ENCODE results near the gene MYO18B. TPM values are rescaled to one million over a fixed set of nuclear protein-coding genes. Genes with fewer than 3 reads are reported as not detected.

The MYO18B gene
- total RNA-seq, 2 experiments from 2014 or later: 1.6 to 2.0 TPM

- no peak for DNase-seq
- no peaks in the 10 kb centered on the region for H3K9me3 Mint-ChIP-seq
- H3K4me3 Mint-ChIP-seq: no peak overlapping the region
- H3K4me1 Mint-ChIP-seq: peaks cover 21% of the 10 kb centered on the region
- peaks cover 6% of the 10 kb centered on the region for H3K27me3 Mint-ChIP-seq
- no peak overlapping the region for H3K27ac Mint-ChIP-seq
- ChIA-PET CTCF (interaction anchor here (1.9 to 4.7 kb wide), 2 partner anchors 45 to 312 kb away, joined by 7 to 53 read pairs; no protein-coding TSS in a partner anchor), POLR2A (no interaction called here)
- H3K36me3 Mint-ChIP-seq (ENCODE audit: low read depth): peaks cover 14% of the 10 kb centered on the region
Measured at GRCh38 chr22:25774575-25775026, 32.6 kb downstream of the MYO18B start.

- no peak for DNase-seq
- POLR2A ChIA-PET: no interaction called here
- H3K36me3 Mint-ChIP-seq (ENCODE audit: low read depth): peaks cover 5% of the 10 kb centered on the region
- no peak overlapping the region for H3K4me3 Mint-ChIP-seq
- CTCF ChIA-PET: no interaction called here
- peaks cover 16% of the 10 kb centered on the region for H3K4me1 Mint-ChIP-seq
- H3K27me3 Mint-ChIP-seq: peaks cover 6% of the 10 kb centered on the region
- H3K27ac Mint-ChIP-seq: no peak overlapping the region
- no peaks in the 10 kb centered on the region for H3K9me3 Mint-ChIP-seq
Measured at GRCh38 chr22:25775531-25775930, 33.5 kb downstream of the MYO18B start.

- H3K9me3 Mint-ChIP-seq: peaks cover 2% of the 10 kb centered on the region
- peaks cover 12% of the 10 kb centered on the region for H3K4me1 Mint-ChIP-seq
- POLR2A ChIA-PET: no interaction called here
- no peak for DNase-seq
- no peak overlapping the region for H3K27ac Mint-ChIP-seq
- H3K27me3 Mint-ChIP-seq: peaks cover 7% of the 10 kb centered on the region
- no peak overlapping the region for H3K4me3 Mint-ChIP-seq
- CTCF ChIA-PET: no interaction called here
- no peaks in the 10 kb centered on the region for H3K36me3 Mint-ChIP-seq (ENCODE audit: low read depth)
Measured at GRCh38 chr22:25777411-25777810, 35.4 kb downstream of the MYO18B start.

- CTCF ChIA-PET: interaction anchor here (1.5 kb wide), 1 partner anchor 315 kb away, joined by 6 read pairs; no protein-coding TSS in a partner anchor
- Mint-ChIP-seq H3K4me3 (no peak overlapping the region), H3K9me3 (peaks cover 2% of the 10 kb centered on the region), H3K27me3 (peaks cover 8% of the 10 kb centered on the region), H3K4me1 (peaks cover 7% of the 10 kb centered on the region), H3K36me3 (ENCODE audit: low read depth) (no peaks in the 10 kb centered on the region), H3K27ac (no peak overlapping the region)
- DNase-seq: peak; percentile 39
- POLR2A ChIA-PET: no interaction called here
Measured at GRCh38 chr22:25777870-25778269, 35.9 kb downstream of the MYO18B start.

GRCh38 chr22:25779426-25779825 is 37.4 kb downstream of the MYO18B start:
- DNase-seq: no peak
- ChIA-PET CTCF (interaction anchor here (0.5 to 1.5 kb wide), 4 partner anchors 235 to 827 kb away, joined by 3 to 6 read pairs (median 3); no protein-coding TSS in a partner anchor), POLR2A (no interaction called here)
- H3K27ac Mint-ChIP-seq: no peak overlapping the region
- H3K36me3 Mint-ChIP-seq (ENCODE audit: low read depth): no peaks in the 10 kb centered on the region
- H3K4me3 Mint-ChIP-seq: no peak overlapping the region
- H3K27me3 Mint-ChIP-seq: peaks cover 10% of the 10 kb centered on the region
- peaks cover 2% of the 10 kb centered on the region for H3K9me3 Mint-ChIP-seq
- peaks cover 3% of the 10 kb centered on the region for H3K4me1 Mint-ChIP-seq

- Mint-ChIP-seq H3K4me3 (no peak overlapping the region), H3K27me3 (peaks cover 10% of the 10 kb centered on the region), H3K36me3 (ENCODE audit: low read depth) (no peaks in the 10 kb centered on the region), H3K9me3 (peaks cover 2% of the 10 kb centered on the region), H3K4me1 (peaks cover 3% of the 10 kb centered on the region), H3K27ac (no peak overlapping the region)
- ChIA-PET POLR2A (no interaction called here), CTCF (interaction anchor here (0.7 to 1.4 kb wide), 3 partner anchors 24 to 826 kb away, joined by 3 to 5 read pairs (median 3); no protein-coding TSS in a partner anchor)
- DNase-seq: no peak
Measured at GRCh38 chr22:25779890-25780289, 37.9 kb downstream of the MYO18B start.

GRCh38 chr22:25780673-25781072 is 38.7 kb downstream of the MYO18B start:
- DNase-seq: no peak
- Mint-ChIP-seq H3K9me3 (peaks cover 2% of the 10 kb centered on the region), H3K27me3 (peaks cover 7% of the 10 kb centered on the region), H3K4me3 (no peak overlapping the region), H3K27ac (no peak overlapping the region), H3K36me3 (ENCODE audit: low read depth) (no peaks in the 10 kb centered on the region), H3K4me1 (peaks cover under 1% of the 10 kb centered on the region)
- CTCF ChIA-PET: interaction anchor here (0.7 kb wide), 2 partner anchors 25 to 359 kb away, joined by 4 to 5 read pairs; no protein-coding TSS in a partner anchor
- POLR2A ChIA-PET: no interaction called here

GRCh38 chr22:25781801-25782200 is 39.8 kb downstream of the MYO18B start:
- CTCF ChIA-PET: interaction anchor here (1.1 kb wide), 1 partner anchor 9 kb away, joined by 5 read pairs; no protein-coding TSS in a partner anchor
- DNase-seq: no peak
- POLR2A ChIA-PET: no interaction called here
- Mint-ChIP-seq H3K9me3 (peaks cover 2% of the 10 kb centered on the region), H3K27me3 (peaks cover 4% of the 10 kb centered on the region), H3K4me1 (no peaks in the 10 kb centered on the region), H3K36me3 (ENCODE audit: low read depth) (no peaks in the 10 kb centered on the region), H3K4me3 (no peak overlapping the region), H3K27ac (no peak overlapping the region)

- CTCF ChIA-PET: interaction anchor here (1.1 kb wide), 1 partner anchor 10 kb away, joined by 5 read pairs; no protein-coding TSS in a partner anchor
- Mint-ChIP-seq H3K36me3 (ENCODE audit: low read depth) (no peaks in the 10 kb centered on the region), H3K4me3 (no peak overlapping the region)
Measured at GRCh38 chr22:25782831-25783230, 40.8 kb downstream of the MYO18B start.

GRCh38 chr22:25783856-25784255 is 41.9 kb downstream of the MYO18B start:
- peaks cover 11% of the 10 kb centered on the region for H3K27me3 Mint-ChIP-seq
- ChIA-PET CTCF (no interaction called here), POLR2A (no interaction called here)
- H3K27ac Mint-ChIP-seq: no peak overlapping the region
- H3K4me1 Mint-ChIP-seq: no peaks in the 10 kb centered on the region
- no peak for DNase-seq
- H3K36me3 Mint-ChIP-seq (ENCODE audit: low read depth): no peaks in the 10 kb centered on the region
- no peak overlapping the region for H3K4me3 Mint-ChIP-seq
- peaks cover 2% of the 10 kb centered on the region for H3K9me3 Mint-ChIP-seq

More at GRCh38 chr22:25782831-25783230, 40.8 kb downstream of the MYO18B start:
- Mint-ChIP-seq H3K4me1 (no peaks in the 10 kb centered on the region), H3K9me3 (peaks cover 2% of the 10 kb centered on the region), H3K27ac (no peak overlapping the region), H3K27me3 (peaks cover 6% of the 10 kb centered on the region)
- POLR2A ChIA-PET: no interaction called here
- no peak for DNase-seq

GRCh38 chr22:25786165-25786564 is 44.2 kb downstream of the MYO18B start:
- Mint-ChIP-seq H3K27ac (no peak overlapping the region), H3K27me3 (peaks cover 19% of the 10 kb centered on the region), H3K4me1 (no peaks in the 10 kb centered on the region), H3K4me3 (no peak overlapping the region), H3K36me3 (ENCODE audit: low read depth) (no peaks in the 10 kb centered on the region), H3K9me3 (peaks cover under 1% of the 10 kb centered on the region)
- DNase-seq: no peak
- ChIA-PET POLR2A (no interaction called here), CTCF (no interaction called here)

GRCh38 chr22:25791556-25791955 is 49.6 kb downstream of the MYO18B start:
- ChIA-PET POLR2A (no interaction called here), CTCF (no interaction called here)
- Mint-ChIP-seq H3K27ac (no peak overlapping the region), H3K9me3 (no peaks in the 10 kb centered on the region), H3K27me3 (peaks cover 18% of the 10 kb centered on the region), H3K36me3 (ENCODE audit: low read depth) (no peaks in the 10 kb centered on the region), H3K4me1 (no peaks in the 10 kb centered on the region), H3K4me3 (no peak overlapping the region)
- DNase-seq: no peak

GRCh38 chr22:25795478-25795877 is 53.5 kb downstream of the MYO18B start:
- ChIA-PET CTCF (no interaction called here), POLR2A (no interaction called here)
- no peaks in the 10 kb centered on the region for H3K4me1 Mint-ChIP-seq
- no peak overlapping the region for H3K27ac Mint-ChIP-seq
- peaks cover 7% of the 10 kb centered on the region for H3K27me3 Mint-ChIP-seq
- H3K36me3 Mint-ChIP-seq (ENCODE audit: low read depth): no peaks in the 10 kb centered on the region
- DNase-seq: no peak
- no peaks in the 10 kb centered on the region for H3K9me3 Mint-ChIP-seq
- no peak overlapping the region for H3K4me3 Mint-ChIP-seq

- no peak for DNase-seq
- ChIA-PET POLR2A (no interaction called here), CTCF (no interaction called here)
- Mint-ChIP-seq H3K4me3 (no peak overlapping the region), H3K27ac (no peak overlapping the region), H3K27me3 (peaks cover 4% of the 10 kb centered on the region), H3K36me3 (ENCODE audit: low read depth) (no peaks in the 10 kb centered on the region), H3K4me1 (no peaks in the 10 kb centered on the region), H3K9me3 (no peaks in the 10 kb centered on the region)
Measured at GRCh38 chr22:25797498-25798290, 55.7 kb downstream of the MYO18B start.

Data from activated CD4-positive, alpha-beta memory T cell treated with anti-CD3 and anti-CD28 coated beads, Interleukin-2, amount 10 ng/mL, durations not matched to agents 7 days and 5 days (primary cell).